MM.1S (cell line): ENCODE measurements around the gene FKBP15.

ENCODE experiments used
- CTCF ChIP-seq: fragments of 300-600 bp; sonication (generic); IDR thresholded peaks from 2 replicates; pipeline ENCODE4 v1.5.1; 2016; ENCODE audit warnings: antibody characterized with exemption, low read length, mixed read lengths
- EZH2 ChIP-seq: fragments of 300-600 bp; sonication (generic); optimal IDR thresholded peaks from 2 replicates; pipeline ENCODE3; 2017; ENCODE audit warnings: low read depth, mild to moderate bottlenecking, antibody characterized with exemption, low read length, mixed read lengths
- EZH2phosphoT487 ChIP-seq: fragments of 300-600 bp; sonication (generic); IDR thresholded peaks from 2 replicates; pipeline ENCODE4 v1.6.1; 2018; ENCODE audit warnings: antibody characterized with exemption, low read length

GRCh38 chr9:113215132-113215531 is 5.9 kb downstream of the FKBP15 start:
- TF ChIP-seq CTCF (no peak), EZH2 (no peak), EZH2phosphoT487 (no peak)
